SK-N-SH (cell line): ENCODE measurements around the gene CNPY4. TPM values are rescaled to one million over a fixed set of nuclear protein-coding genes. Genes with fewer than 3 reads are reported as not detected.

Source experiments
- CTCF ChIA-PET: fragments of 300-600, 350-600 bp; formaldehyde crosslinking; extraction: SDS; loops from one replicate; lab custom pipeline; 2021; lab: Yijun Ruan, JAX
- POLR2A ChIA-PET: fragments of 350-600 bp; sonication (Branson Sonifier 250); formaldehyde crosslinking; extraction: SDS; loops from one replicate; lab custom pipeline; 2020; ENCODE audit warnings: antibody characterized with exemption, inconsistent platforms; lab: Yijun Ruan, JAX
- DNase-seq: peaks from one replicate; pipeline ENCODE4 v3.0.0; 2012
- H2AFZ ChIP-seq: fragments of 200-600 bp; sonication (generic); 2 replicates; pipeline ENCODE4 v1.8.1; 2016; ENCODE audit warnings: antibody characterized with exemption, mild to moderate bottlenecking, low read depth
- H3F3A ChIP-seq: fragments of 200-600 bp; sonication (generic); replicated peaks from 2 replicates; pipeline ENCODE3; 2016; ENCODE audit warnings: antibody characterized with exemption, mild to moderate bottlenecking; ENCODE audit not compliant: insufficient read depth
- H3K27ac ChIP-seq, 2 experiments: fragments of 200-500 bp in 1 of 2; fragments of 200-600 bp in 1 of 2; sonication (Bioruptor generic) in 1 of 2; sonication (generic), shearing (Covaris generic) in 1 of 2; 2 replicates each; pipeline versions ENCODE4 v1.5.1 to v1.6.1; 2014 to 2016; ENCODE audit warnings: low read depth in 2 of 2, inconsistent platforms in 1 of 2, low read length in 1 of 2, mild to moderate bottlenecking in 1 of 2, mixed read lengths in 1 of 2
- H3K27me3 ChIP-seq: fragments of 200-600 bp; sonication (generic), shearing (Covaris generic); 2 replicates; pipeline ENCODE4 v1.6.1; 2016; ENCODE audit warnings: mixed run types; ENCODE audit not compliant: insufficient read depth
- H3K36me3 ChIP-seq, 2 experiments: fragments of 200-500 bp in 1 of 2; fragments of 200-600 bp in 1 of 2; sonication (Bioruptor generic) in 1 of 2; sonication (generic) in 1 of 2; replicated peaks in 1 of 2; 2 replicates each; pipeline versions ENCODE3 to v1.5.1; 2014 to 2016; ENCODE audit warnings: low read length in 1 of 2, mild to moderate bottlenecking in 1 of 2; ENCODE audit not compliant: insufficient read depth in 2 of 2, control insufficient read depth in 1 of 2
- H3K4me1 ChIP-seq, 2 experiments: fragments of 200-500 bp in 1 of 2; fragments of 200-600 bp in 1 of 2; sonication (Bioruptor generic) in 1 of 2; sonication (generic), shearing (Covaris generic) in 1 of 2; 2 replicates each; pipeline versions ENCODE4 v1.5.1 to v1.6.1; 2014 to 2016; ENCODE audit warnings: low read depth in 1 of 2, low read length in 1 of 2, mixed run types in 1 of 2; ENCODE audit not compliant: insufficient read depth in 2 of 2, control insufficient read depth in 1 of 2
- H3K4me2 ChIP-seq: fragments of 200-600 bp; sonication (generic), shearing (Covaris generic); 2 replicates; pipeline ENCODE4 v1.6.1; 2017; ENCODE audit warnings: mixed run types
- H3K4me3 ChIP-seq, 2 experiments: fragments of 200-500 bp in 1 of 2; fragments of 200-600 bp in 1 of 2; sonication (Bioruptor generic) in 1 of 2; sonication (generic), shearing (Covaris generic) in 1 of 2; 2 replicates each; pipeline versions ENCODE4 v1.5.1 to v1.8.1; 2014 to 2016; ENCODE audit warnings: low read depth in 2 of 2, inconsistent platforms in 1 of 2, low read length in 1 of 2, mild to moderate bottlenecking in 1 of 2, mixed read lengths in 1 of 2, moderate library complexity in 1 of 2
- H3K79me2 ChIP-seq: fragments of 200-600 bp; sonication (generic); 2 replicates; pipeline ENCODE4 v1.8.1; 2017; ENCODE audit warnings: mild to moderate bottlenecking; ENCODE audit not compliant: insufficient read depth
- H3K9ac ChIP-seq: fragments of 200-600 bp; sonication (generic); 2 replicates; pipeline ENCODE4 v1.6.1; 2017; ENCODE audit warnings: mixed run types
- H3K9me2 ChIP-seq: fragments of 200-600 bp; sonication (generic); 2 replicates; pipeline ENCODE4 v1.6.1; 2017; ENCODE audit warnings: mixed run types
- H3K9me3 ChIP-seq: fragments of 200-600 bp; sonication (generic); 2 replicates; pipeline ENCODE4 v1.6.1; 2017; ENCODE audit warnings: mixed run types, mild to moderate bottlenecking, moderate library complexity
- H4K20me1 ChIP-seq: fragments of 200-600 bp; sonication (generic); 2 replicates; pipeline ENCODE4 v1.6.1; 2017; ENCODE audit warnings: mild to moderate bottlenecking, mixed run types; ENCODE audit not compliant: insufficient read depth
- CHD2 ChIP-seq: fragments of 150-350 bp; IDR thresholded peaks from 2 replicates; pipeline ENCODE4 v1.6.1; 2018; ENCODE audit warnings: low read length; ENCODE audit not compliant: partially characterized antibody
- EP300 ChIP-seq, 2 experiments: IDR thresholded peaks; 2 replicates each; pipeline versions ENCODE4 v1.4.0 to v1.6.1; 2012; ENCODE audit warnings: borderline replicate concordance in 1 of 2, low read depth in 1 of 2, low read length in 1 of 2
- EZH2phosphoT487 ChIP-seq: fragments of 200-600 bp; sonication (generic); IDR thresholded peaks from 2 replicates; pipeline ENCODE4 v1.6.1; 2017; ENCODE audit warnings: low read depth, mixed run types, mild to moderate bottlenecking, antibody characterized with exemption, moderate library complexity, borderline replicate concordance
- FOXJ3 ChIP-seq: sonication (generic); formaldehyde crosslinking; IDR thresholded peaks from 2 replicates; pipeline ENCODE4 v1.5.1; 2020; ENCODE audit warnings: mild to moderate bottlenecking, missing genetic modification reagents
- GABPA ChIP-seq: IDR thresholded peaks from 2 replicates; pipeline ENCODE4 v1.4.0; 2012; ENCODE audit warnings: low read depth, mild to moderate bottlenecking
- GATA2 ChIP-seq: sonication (generic); formaldehyde crosslinking; IDR thresholded peaks from 2 replicates; pipeline ENCODE4 v1.5.0; 2020; ENCODE audit warnings: mild to moderate bottlenecking, missing genetic modification reagents
- JUND ChIP-seq: IDR thresholded peaks from 2 replicates; pipeline ENCODE4 v1.4.0; 2012
- MEF2A ChIP-seq: IDR thresholded peaks from 2 replicates; pipeline ENCODE4 v1.4.0; 2012; ENCODE audit warnings: low read depth, borderline replicate concordance
- NRF1 ChIP-seq: IDR thresholded peaks from 2 replicates; pipeline ENCODE4 v1.6.1; 2012; ENCODE audit warnings: low read depth, mild to moderate bottlenecking, low read length
- RAD21 ChIP-seq: IDR thresholded peaks from 2 replicates; pipeline ENCODE4 v1.6.1; 2012; ENCODE audit warnings: mild to moderate bottlenecking, low read length
- RCOR1 ChIP-seq: fragments of 150-350 bp; IDR thresholded peaks from 2 replicates; pipeline ENCODE4 v1.6.1; 2017; ENCODE audit warnings: antibody characterized with exemption, low read length
- RFX5 ChIP-seq: IDR thresholded peaks from 2 replicates; pipeline ENCODE4 v1.6.1; 2012; ENCODE audit warnings: mild to moderate bottlenecking, improper control_type of control experiment, low read length
- SMC3 ChIP-seq: IDR thresholded peaks from 2 replicates; pipeline ENCODE4 v1.6.1; 2012; ENCODE audit warnings: low read depth, low read length, improper control_type of control experiment
- TAF1 ChIP-seq: IDR thresholded peaks from 2 replicates; pipeline ENCODE4 v1.6.1; 2012; ENCODE audit warnings: low read depth, mild to moderate bottlenecking, low read length, moderate library complexity, borderline replicate concordance
- TEAD4 ChIP-seq: IDR thresholded peaks from 2 replicates; pipeline ENCODE4 v1.4.0; 2012; ENCODE audit warnings: mild to moderate bottlenecking, borderline replicate concordance; ENCODE audit not compliant: insufficient read depth
- YY1 ChIP-seq: IDR thresholded peaks from 2 replicates; pipeline ENCODE4 v1.4.0; 2012; ENCODE audit warnings: low read depth, mild to moderate bottlenecking
- ZBTB33 ChIP-seq: IDR thresholded peaks from 2 replicates; pipeline ENCODE4 v1.4.0; 2012; ENCODE audit warnings: low read depth, borderline replicate concordance
- WGBS: methylation state at CpG from one replicate; pipeline ENCODE4 v1.1.6; 2017; ENCODE audit warnings: low lambda C conversion rate; 5-methylcytosine and 5-hydroxymethylcytosine counted together
- polyA plus RNA-seq, 3 experiments: library from polyadenylated mRNA; depleted of rRNA; stranded (reverse); fragments of >200 nt; gene quantifications; 2 replicates each; pipeline ENCODE4 v1.2.3, GENCODE V29; 2012
- TF ChIP-seq, protein P1 (sequence below): fragments of 200-600 bp; sonication (generic); IDR thresholded peaks from 2 replicates; pipeline ENCODE4 v1.6.1; 2017; ENCODE audit warnings: antibody characterized with exemption, mild to moderate bottlenecking, moderate library complexity
- TF ChIP-seq, protein P2 (sequence below): fragments of 150-350 bp; IDR thresholded peaks from 2 replicates; pipeline ENCODE4 v1.6.1; 2016; ENCODE audit warnings: mild to moderate bottlenecking, low read depth, low read length

Gene CNPY4
- polyA plus RNA-seq, 1 of the 3 experiments (the other 2 are of a cell fraction) = 52.0 TPM

GRCh38 chr7:100130608-100131453 lies 11.4 kb downstream of the CNPY4 start:
- CTCF ChIA-PET = interaction anchor here (0.6 to 13.6 kb wide), 50 partner anchors 9 to 596 kb away, joined by 3 to 262 read pairs (median 5); partner anchors contain the start of genes AP4M1, CNPY4, GAL3ST4 and GPC2
- Histone ChIP-seq H4K20me1 (no peaks in the 10 kb centered on the region), H3K4me2 (peak overlapping the region; percentile 54), H3K4me3 (no peak overlapping the region; a peak in 1 of 4 replicates), H3K9me3 (no peaks in the 10 kb centered on the region), H3K9ac (no peak overlapping the region), H3K9me2 (no peaks in the 10 kb centered on the region), H3F3A (peaks cover 31% of the 10 kb centered on the region), H2AFZ (peak overlapping the region; percentile 83)
- WGBS = 20% methylated on average over 24 of the region's 24 CpGs
- peak; percentile 88 for DNase-seq
- TF ChIP-seq GATA2 (CRISPR knock-in tag) (no peak), GABPA (no peak), RFX5 (no peak), TAF1 (no peak), EP300 (IDR thresholded peaks at IDR 0.05; ENCODE audit: borderline replicate concordance in 1 of 2, low read depth in 1 of 2, low read length in 1 of 2) (no peak), ZBTB33 (no peak), TEAD4 (no peak), SMC3 (peak; percentile 59), RAD21 (peak; percentile 79), YY1 (no peak), CHD2 (no peak), FOXJ3 (no peak), RCOR1 (no peak), MEF2A (no peak), NRF1 (no peak), EZH2phosphoT487 (no peak), JUND (no peak)
- TF ChIP-seq, protein P1, sequence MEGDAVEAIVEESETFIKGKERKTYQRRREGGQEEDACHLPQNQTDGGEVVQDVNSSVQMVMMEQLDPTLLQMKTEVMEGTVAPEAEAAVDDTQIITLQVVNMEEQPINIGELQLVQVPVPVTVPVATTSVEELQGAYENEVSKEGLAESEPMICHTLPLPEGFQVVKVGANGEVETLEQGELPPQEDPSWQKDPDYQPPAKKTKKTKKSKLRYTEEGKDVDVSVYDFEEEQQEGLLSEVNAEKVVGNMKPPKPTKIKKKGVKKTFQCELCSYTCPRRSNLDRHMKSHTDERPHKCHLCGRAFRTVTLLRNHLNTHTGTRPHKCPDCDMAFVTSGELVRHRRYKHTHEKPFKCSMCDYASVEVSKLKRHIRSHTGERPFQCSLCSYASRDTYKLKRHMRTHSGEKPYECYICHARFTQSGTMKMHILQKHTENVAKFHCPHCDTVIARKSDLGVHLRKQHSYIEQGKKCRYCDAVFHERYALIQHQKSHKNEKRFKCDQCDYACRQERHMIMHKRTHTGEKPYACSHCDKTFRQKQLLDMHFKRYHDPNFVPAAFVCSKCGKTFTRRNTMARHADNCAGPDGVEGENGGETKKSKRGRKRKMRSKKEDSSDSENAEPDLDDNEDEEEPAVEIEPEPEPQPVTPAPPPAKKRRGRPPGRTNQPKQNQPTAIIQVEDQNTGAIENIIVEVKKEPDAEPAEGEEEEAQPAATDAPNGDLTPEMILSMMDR = peak; percentile 98
- TF ChIP-seq, protein P2, sequence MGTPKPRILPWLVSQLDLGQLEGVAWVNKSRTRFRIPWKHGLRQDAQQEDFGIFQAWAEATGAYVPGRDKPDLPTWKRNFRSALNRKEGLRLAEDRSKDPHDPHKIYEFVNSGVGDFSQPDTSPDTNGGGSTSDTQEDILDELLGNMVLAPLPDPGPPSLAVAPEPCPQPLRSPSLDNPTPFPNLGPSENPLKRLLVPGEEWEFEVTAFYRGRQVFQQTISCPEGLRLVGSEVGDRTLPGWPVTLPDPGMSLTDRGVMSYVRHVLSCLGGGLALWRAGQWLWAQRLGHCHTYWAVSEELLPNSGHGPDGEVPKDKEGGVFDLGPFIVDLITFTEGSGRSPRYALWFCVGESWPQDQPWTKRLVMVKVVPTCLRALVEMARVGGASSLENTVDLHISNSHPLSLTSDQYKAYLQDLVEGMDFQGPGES = no peak
- TF ChIP-seq, all 33 proteins: peak for 3
- POLR2A ChIA-PET = interaction anchor here (0.7 to 3.1 kb wide), 3 partner anchors 18 to 46 kb away, joined by 3 to 12 read pairs (median 3); partner anchors contain the start of genes AP4M1, LAMTOR4 and MCM7
- Histone ChIP-seq H3K27ac (no peak overlapping the region), H3K36me3 (no peaks in the 10 kb centered on the region), H3K4me1 (peaks cover 10% of the 10 kb centered on the region in 2 experiments; a peak in 2 of 4 replicates), H3K79me2 (peaks cover 7% of the 10 kb centered on the region; the same call in 1 of the 2 replicates), H3K27me3 (no peaks in the 10 kb centered on the region)
